Activated CD8-positive, alpha-beta memory T cell treated with anti-CD3 and anti-CD28 coated beads for 1 hour (primary cell): ENCODE results near the gene WDR45B.
"Not testable (repeated sequence)": the region's sequence is repeated elsewhere in the genome, so short reads cannot be mapped to it uniquely, and the experiment has no call there.

ENCODE experiments used
- DNase-seq, 2 donors: peaks; one replicate each; pipeline ENCODE4 v3.0.0-alpha.2; 2020; ENCODE audit warnings: low read depth in 1 of 2; ENCODE audit errors: extremely low read depth in 1 of 2

The WDR45B gene

GRCh38 chr17:82588266-82589175, 59.7 kb downstream of the WDR45B start:
- no peak for DNase-seq

- no peak for DNase-seq
These were observed 60.8 kb downstream of the WDR45B start for GRCh38 chr17:82587234-82588086.

GRCh38 chr17:82586576-82587233, 61.5 kb downstream of the WDR45B start:
- no peak for DNase-seq

GRCh38 chr17:82585935-82586575, 62.2 kb downstream of the WDR45B start:
- not testable (repeated sequence) for DNase-seq

GRCh38 chr17:82583720-82584234, 64.5 kb downstream of the WDR45B start:
- no peak for DNase-seq

GRCh38 chr17:82582709-82583108, 65.5 kb downstream of the WDR45B start:
- no peak for DNase-seq

GRCh38 chr17:82582213-82582612, 66.0 kb downstream of the WDR45B start:
- DNase-seq: no peak

GRCh38 chr17:82579969-82580368, 68.3 kb downstream of the WDR45B start:
- DNase-seq: not testable (repeated sequence)

- no peak for DNase-seq
These were observed 70.9 kb downstream of the WDR45B start for GRCh38 chr17:82577300-82577699.

- not testable (repeated sequence) for DNase-seq
These were observed 72.5 kb downstream of the WDR45B start for GRCh38 chr17:82575581-82576221.

GRCh38 chr17:82574041-82574440, 74.2 kb downstream of the WDR45B start:
- no peak for DNase-seq

- no peak for DNase-seq
These were observed 76.4 kb downstream of the WDR45B start for GRCh38 chr17:82571855-82572254.

- DNase-seq: no peak
These were observed 78.0 kb downstream of the WDR45B start for GRCh38 chr17:82570277-82570676.

- no peak for DNase-seq
These were observed 78.6 kb downstream of the WDR45B start for GRCh38 chr17:82569621-82570020.

GRCh38 chr17:82568997-82569393, 79.2 kb downstream of the WDR45B start:
- DNase-seq: no peak

GRCh38 chr17:82567286-82567685, 81.0 kb downstream of the WDR45B start:
- DNase-seq: no peak

- no peak for DNase-seq
These were observed 81.9 kb downstream of the WDR45B start for GRCh38 chr17:82566129-82566960.

- no peak for DNase-seq
These were observed 82.7 kb downstream of the WDR45B start for GRCh38 chr17:82565551-82565950.
